Keratinocyte (primary cell): ENCODE results near the gene MFF. TPM values are rescaled to one million over a fixed set of nuclear protein-coding genes. Genes with fewer than 3 reads are reported as not detected.

Experiments used
- DNase-seq: peaks from one replicate; pipeline ENCODE4 v3.0.0-alpha.2; 2011; ENCODE audit warnings: low read depth, missing footprints, low spot score
- FAIRE-seq: peaks from 2 replicates; lab custom pipeline; 2011; peaks lifted over from hg19 to GRCh38; lab: Jason Lieb, UNC
- H2AFZ ChIP-seq: 2 replicates; pipeline ENCODE4 v1.6.0; 2012; ENCODE audit warnings: low read length, control low read depth, inconsistent platforms; ENCODE audit not compliant: control insufficient read depth
- H3K27ac ChIP-seq: 2 replicates; pipeline ENCODE4 v1.5.1; 2011; ENCODE audit warnings: low read length; ENCODE audit not compliant: control insufficient read depth, insufficient read depth
- H3K27me3 ChIP-seq: 3 replicates; pipeline ENCODE4 v1.6.0; 2011; ENCODE audit warnings: low read length; ENCODE audit not compliant: control insufficient read depth, insufficient read depth; ENCODE audit errors: extremely low read depth
- H3K36me3 ChIP-seq, 2 experiments: 2 replicates in 1 of 2; 3 replicates in 1 of 2; pipeline ENCODE4 v1.5.1; 2011; ENCODE audit warnings: low read length in 2 of 2, mild to moderate bottlenecking in 1 of 2; ENCODE audit not compliant: control insufficient read depth in 2 of 2, insufficient read depth in 2 of 2; ENCODE audit errors: extremely low read depth in 1 of 2
- H3K4me1 ChIP-seq: 3 replicates; pipeline ENCODE4 v1.5.1; 2011; ENCODE audit warnings: low read length; ENCODE audit not compliant: control insufficient read depth, insufficient read depth; ENCODE audit errors: extremely low read depth
- H3K4me2 ChIP-seq: 3 replicates; pipeline ENCODE4 v1.6.0; 2011; ENCODE audit warnings: low read depth, low read length; ENCODE audit not compliant: control insufficient read depth, insufficient read depth; ENCODE audit errors: extremely low read depth
- H3K4me3 ChIP-seq, 3 experiments: fragments of 200-600 bp in 1 of 3; sonication (generic) in 1 of 3; 2 replicates in 2 of 3; 3 replicates in 1 of 3; pipeline ENCODE4 v1.5.1; 2011 to 2016; ENCODE audit warnings: low read length in 3 of 3, mild to moderate bottlenecking in 3 of 3, control low read depth in 2 of 3, inconsistent platforms in 1 of 3, low read depth in 1 of 3, mixed read lengths in 1 of 3, mixed run types in 1 of 3, moderate library complexity in 1 of 3; ENCODE audit not compliant: control insufficient read depth in 2 of 3, insufficient read depth in 2 of 3; ENCODE audit errors: extremely low read depth in 1 of 3
- H3K79me2 ChIP-seq: 2 replicates; pipeline ENCODE4 v1.6.0; 2012; ENCODE audit warnings: low read length; ENCODE audit not compliant: control insufficient read depth, insufficient read depth
- H3K9ac ChIP-seq: 3 replicates; pipeline ENCODE4 v1.6.0; 2011; ENCODE audit warnings: low read length; ENCODE audit not compliant: control insufficient read depth, insufficient read depth; ENCODE audit errors: extremely low read depth
- H3K9me1 ChIP-seq: 3 replicates; pipeline ENCODE4 v1.6.0; 2011; ENCODE audit warnings: low read length; ENCODE audit not compliant: control insufficient read depth, insufficient read depth; ENCODE audit errors: extremely low read depth
- H3K9me3 ChIP-seq: 2 replicates; pipeline ENCODE4 v1.5.1; 2012; ENCODE audit warnings: low read depth, low read length; ENCODE audit not compliant: control insufficient read depth
- H4K20me1 ChIP-seq: 3 replicates; pipeline ENCODE4 v1.6.0; 2011; ENCODE audit warnings: low read length; ENCODE audit not compliant: control insufficient read depth, insufficient read depth; ENCODE audit errors: extremely low read depth
- CTCF ChIP-seq, 3 experiments: IDR thresholded peaks in 1 of 3; conservative IDR thresholded peaks in 1 of 3; optimal IDR thresholded peaks in 1 of 3; 2 replicates in 2 of 3; 3 replicates in 1 of 3; pipeline versions ENCODE3 to v1.5.1; 2011; ENCODE audit warnings: low read length in 3 of 3, mild to moderate bottlenecking in 3 of 3, moderate library complexity in 2 of 3, control low read depth in 1 of 3, inconsistent platforms in 1 of 3; ENCODE audit not compliant: insufficient read depth in 2 of 3; ENCODE audit errors: extremely low read depth in 1 of 3
- EZH2 ChIP-seq: IDR thresholded peaks from one replicate; pipeline ENCODE4 v1.6.1; 2012; ENCODE audit warnings: inconsistent platforms, mild to moderate bottlenecking, low read length, moderate library complexity
- dilution Hi-C: fragments of 300-500 bp; cut with MboI; formaldehyde crosslinking; loops from one replicate; pipeline ENCODE4 v1.7.0; 2020; ENCODE audit warnings: low sequenced_read_pairs; ENCODE audit not compliant: extremely low pct_ligation_motif_present
- polyA plus RNA-seq, 5 experiments: library from polyadenylated mRNA; depleted of rRNA in 3 of 5; stranded (reverse) in 3 of 5; stranded (forward) in 1 of 5; unstranded in 1 of 5; fragments of >200 nt; gene quantifications; 1 replicate in 1 of 5; 2 replicates in 3 of 5; 3 replicates in 1 of 5; pipeline versions ENCODE4 v1.2.1 to v1.2.3, GENCODE V29; 2011 to 2012; ENCODE audit warnings: missing spikeins in 2 of 5, low read depth in 1 of 5, low replicate concordance in 1 of 5

Gene MFF
- polyA plus RNA-seq, 1 donor (not counting 4 experiments of a cell fraction or from before 2014, with no cell fraction given), result 72.5 TPM

GRCh38 chr2:227395556-227395955 is 70.5 kb downstream of the MFF start:
- no peak for TF ChIP-seq CTCF (optimal IDR thresholded peaks at IDR 0.05 in 1 of 3, IDR thresholded peaks at IDR 0.05 in 1 of 3, conservative IDR thresholded peaks at IDR 0.05 in 1 of 3; ENCODE audit: extremely low read depth in 1 of 3, insufficient read depth in 2 of 3, low read length in 3 of 3)
- TF ChIP-seq EZH2, result no peak
- no peaks in the 10 kb centered on the region for H3K27me3 ChIP-seq
- H2AFZ ChIP-seq, result peak overlapping the region; percentile 70
- dilution Hi-C loops, result no loop called here
- H3K36me3 ChIP-seq, result no peaks in the 10 kb centered on the region
- H3K79me2 ChIP-seq, result no peaks in the 10 kb centered on the region
- no peaks in the 10 kb centered on the region for H4K20me1 ChIP-seq
- H3K4me1 ChIP-seq, result peaks cover 22% of the 10 kb centered on the region
- H3K4me2 ChIP-seq, result peak overlapping the region; percentile 30
- FAIRE-seq (peak; percentile 91), DNase-seq (peak; percentile 67)
- H3K9ac ChIP-seq, result no peak overlapping the region
- H3K4me3 ChIP-seq, result no peak overlapping the region
- no peaks in the 10 kb centered on the region for H3K9me1 ChIP-seq
- peak overlapping the region; percentile 48 for H3K27ac ChIP-seq
- H3K9me3 ChIP-seq, result no peaks in the 10 kb centered on the region

GRCh38 chr2:227397562-227397961 is 72.5 kb downstream of the MFF start:
- H3K9me1 ChIP-seq, result no peaks in the 10 kb centered on the region
- H3K27ac ChIP-seq, result no peak overlapping the region
- dilution Hi-C loops, result no loop called here
- H3K27me3 ChIP-seq, result no peaks in the 10 kb centered on the region
- no peaks in the 10 kb centered on the region for H3K36me3 ChIP-seq
- no peaks in the 10 kb centered on the region for H3K79me2 ChIP-seq
- peak; percentile 39 for FAIRE-seq
- H3K9me3 ChIP-seq, result no peaks in the 10 kb centered on the region
- no peak overlapping the region for H3K4me3 ChIP-seq
- peak overlapping the region; percentile 91 for H2AFZ ChIP-seq
- peak overlapping the region; percentile 29 for H3K4me2 ChIP-seq
- peaks cover 22% of the 10 kb centered on the region for H3K4me1 ChIP-seq
- no peak for TF ChIP-seq CTCF (optimal IDR thresholded peaks at IDR 0.05 in 1 of 3, IDR thresholded peaks at IDR 0.05 in 1 of 3, conservative IDR thresholded peaks at IDR 0.05 in 1 of 3; ENCODE audit: extremely low read depth in 1 of 3, insufficient read depth in 2 of 3, low read length in 3 of 3)
- TF ChIP-seq EZH2, result no peak
- DNase-seq, result no peak
- H3K9ac ChIP-seq, result no peak overlapping the region
- no peaks in the 10 kb centered on the region for H4K20me1 ChIP-seq
